NCI-H345 treated with DMSO at 0.1 percent for 48 hours (cell line): ENCODE measurements around the gene SBDS.

Experiments used
- DNase-seq: peaks from one replicate; lab custom pipeline; 2025; ENCODE audit not compliant: unreplicated experiment; lab: John Stamatoyannopoulos, UW

SBDS gene

DNA sequence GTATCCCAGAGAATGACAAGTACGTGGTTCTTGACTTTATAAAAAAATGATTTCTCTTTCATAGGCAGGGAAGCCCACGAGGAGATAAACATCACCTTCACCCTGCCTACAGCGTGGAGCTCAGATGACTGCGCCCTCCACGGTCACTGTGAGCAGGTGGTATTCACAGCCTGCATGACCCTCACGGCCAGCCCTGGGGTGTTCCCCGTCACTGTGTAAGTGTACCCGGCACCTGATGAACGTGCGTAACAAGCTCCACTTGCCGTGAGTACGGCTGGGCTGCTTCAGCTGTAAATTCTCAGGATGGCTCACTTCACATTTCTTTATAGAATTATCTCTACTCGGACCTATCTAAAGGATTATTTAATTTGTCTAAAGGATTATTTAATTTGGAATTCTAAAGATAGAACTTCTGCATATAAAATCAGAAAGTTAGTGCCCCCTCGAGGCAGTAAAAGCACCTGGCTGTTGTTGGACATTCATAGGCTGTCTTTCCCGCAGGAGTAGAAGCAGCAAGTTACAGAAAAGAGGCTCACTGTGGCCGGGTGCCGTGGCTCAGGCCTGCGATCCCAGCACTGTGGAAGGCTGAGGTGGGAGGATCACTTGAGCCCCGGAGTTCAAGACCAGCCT, 46.8 kb downstream of the SBDS start:
- no peak for DNase-seq

DNA sequence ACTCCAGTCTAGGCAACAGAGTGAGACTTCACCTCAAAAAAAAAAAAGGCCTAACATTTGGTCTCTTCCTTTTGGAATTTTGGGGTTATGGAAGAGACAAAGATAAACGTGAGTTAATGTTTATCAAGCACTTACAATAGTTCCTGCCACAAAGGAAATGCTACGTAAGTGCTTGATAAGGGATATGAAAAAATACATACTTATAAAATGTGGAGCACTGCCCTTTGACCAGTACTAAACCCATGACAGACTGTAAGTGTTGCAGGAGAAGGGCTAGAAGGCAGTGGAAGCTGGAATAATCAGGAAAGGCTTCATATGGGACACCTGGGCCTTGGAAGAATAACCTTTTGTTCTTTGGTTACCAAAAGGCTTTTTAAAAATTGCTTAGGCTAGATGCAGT, 48.8 kb downstream of the SBDS start:
- no peak for DNase-seq

DNA sequence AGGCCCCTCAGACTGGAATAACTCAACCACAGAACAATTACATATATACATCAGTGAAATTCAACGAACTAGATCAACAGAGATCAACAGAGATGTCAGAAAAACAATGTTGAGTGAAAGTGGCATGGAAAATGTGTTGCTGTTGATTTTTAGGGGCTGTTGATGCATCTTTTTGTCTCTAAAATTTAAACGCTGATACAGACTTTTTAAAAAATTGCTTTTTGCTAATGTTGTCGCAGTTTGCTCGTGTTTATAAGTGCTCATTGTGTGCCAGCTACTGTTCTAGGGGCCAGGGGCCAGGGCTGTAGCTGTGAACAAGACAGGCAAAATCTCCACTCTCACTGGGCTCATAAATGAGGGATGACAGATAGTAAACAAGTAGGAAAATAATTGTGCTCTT, 56.1 kb downstream of the SBDS start:
- no peak for DNase-seq

DNA sequence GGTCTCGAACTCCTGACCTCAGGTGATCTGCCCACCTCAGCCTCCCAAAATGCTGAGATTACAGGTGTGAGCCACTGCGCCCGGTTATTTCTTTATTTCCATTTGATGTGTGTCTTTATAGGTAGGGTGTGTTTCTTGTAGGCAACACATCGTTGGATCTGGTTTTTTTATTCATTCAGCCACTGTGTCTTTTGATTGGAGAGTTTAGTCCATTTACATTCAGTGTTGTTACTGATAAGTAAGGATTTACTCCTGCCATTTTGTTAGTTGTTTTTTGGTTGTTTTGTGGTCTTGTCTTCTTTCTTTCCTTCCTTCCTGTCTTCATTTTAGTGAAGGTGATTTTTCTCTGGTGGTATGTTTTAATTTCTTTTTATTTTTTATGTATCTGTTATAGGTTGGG, 57.4 kb downstream of the SBDS start:
- no peak for DNase-seq
